Erythroblast (primary cell): ENCODE measurements around the gene PTX4.

ENCODE experiments used
- GATA1 ChIP-seq: IDR thresholded peaks from 2 replicates; pipeline ENCODE4 v1.6.1; 2011; ENCODE audit warnings: low read depth, mild to moderate bottlenecking, control low read depth, low read length, moderate library complexity
- POLR2A ChIP-seq: IDR thresholded peaks from 2 replicates; pipeline ENCODE4 v1.6.1; 2011; ENCODE audit warnings: mild to moderate bottlenecking, low read length

- TF ChIP-seq POLR2A = no peak
- TF ChIP-seq GATA1 = no peak
Observed at GRCh38 chr16:1494129-1494640, 5.4 kb upstream of the PTX4 start.
